T-helper 2 cell treated with Interferon-gamma antibody and Interleukin-4, amounts not matched to agents 100 ng/mL and 5 ng/mL, for 36 hours (primary cell): ENCODE results near the gene WDR27. TPM values are rescaled to one million over a fixed set of nuclear protein-coding genes. Genes with fewer than 3 reads are reported as not detected.
"Not testable (repeated sequence)": the region's sequence is repeated elsewhere in the genome, so short reads cannot be mapped to it uniquely, and the experiment has no call there.

ENCODE experiments used
- intact Hi-C: fragments of 100-400 bp; cut with micrococcal nuclease; formaldehyde crosslinking; loops from one replicate; pipeline ENCODE4 v1.15.1; 2023
- total RNA-seq: library from RNA; stranded (reverse); gene quantifications from 2 replicates; pipeline ENCODE4 v1.2.3, GENCODE V29; 2022

Gene WDR27
- total RNA-seq, 1 donor from 2014 or later: 22.8 TPM

- intact Hi-C loops: no loop called here
Measured at GRCh38 chr6:169665289-169665688, 36.5 kb downstream of the WDR27 start.

- intact Hi-C loops: no loop called here
Measured at GRCh38 chr6:169664227-169664626, 37.6 kb downstream of the WDR27 start.

- intact Hi-C loops: no loop called here
Measured at GRCh38 chr6:169663468-169663867, 38.4 kb downstream of the WDR27 start.

GRCh38 chr6:169661391-169661756, 40.5 kb downstream of the WDR27 start:
- intact Hi-C loops: no loop called here

GRCh38 chr6:169660751-169661390, 41.0 kb downstream of the WDR27 start:
- intact Hi-C loops: no loop called here

- intact Hi-C loops: loop anchor here (10.0 kb wide), 2 partner anchors 125 to 445 kb away; no protein-coding TSS in a partner anchor
Measured at GRCh38 chr6:169659820-169660610, 41.8 kb downstream of the WDR27 start.

- intact Hi-C loops: loop anchor here (10.0 kb wide), 2 partner anchors 122 to 442 kb away; no protein-coding TSS in a partner anchor
Measured at GRCh38 chr6:169657284-169657610, 44.6 kb downstream of the WDR27 start.

GRCh38 chr6:169656546-169657283, 45.1 kb downstream of the WDR27 start:
- intact Hi-C loops: loop anchor here (10.0 kb wide), 2 partner anchors 122 to 442 kb away; no protein-coding TSS in a partner anchor

- intact Hi-C loops: loop anchor here (1.0 to 10.0 kb wide), 5 partner anchors 48 to 759 kb away; partner anchors contain the start of genes C6orf120 and WDR27
Measured at GRCh38 chr6:169654598-169655391, 47.0 kb downstream of the WDR27 start.

- intact Hi-C loops: loop anchor here (1.0 to 10.0 kb wide), 5 partner anchors 49 to 758 kb away; partner anchors contain the start of genes C6orf120 and WDR27
Measured at GRCh38 chr6:169653691-169654090, 48.1 kb downstream of the WDR27 start.

- intact Hi-C loops: loop anchor here (10.0 kb wide), 2 partner anchors 118 to 438 kb away; no protein-coding TSS in a partner anchor
Measured at GRCh38 chr6:169652896-169653295, 48.9 kb downstream of the WDR27 start.

- intact Hi-C loops: loop anchor here (10.0 kb wide), 2 partner anchors 117 to 437 kb away; no protein-coding TSS in a partner anchor
Measured at GRCh38 chr6:169651498-169651897, 50.3 kb downstream of the WDR27 start.

GRCh38 chr6:169650959-169651292, 50.9 kb downstream of the WDR27 start:
- intact Hi-C loops: loop anchor here (10.0 kb wide), 2 partner anchors 116 to 436 kb away; no protein-coding TSS in a partner anchor

GRCh38 chr6:169650241-169650958, 51.4 kb downstream of the WDR27 start:
- intact Hi-C loops: loop anchor here (10.0 kb wide), 2 partner anchors 116 to 436 kb away; no protein-coding TSS in a partner anchor

- intact Hi-C loops: no loop called here
Measured at GRCh38 chr6:169648617-169649016, 53.2 kb downstream of the WDR27 start.

- intact Hi-C loops: no loop called here
Measured at GRCh38 chr6:169648092-169648491, 53.7 kb downstream of the WDR27 start.

GRCh38 chr6:169647637-169648036, 54.2 kb downstream of the WDR27 start:
- intact Hi-C loops: no loop called here

GRCh38 chr6:169646906-169647567, 54.8 kb downstream of the WDR27 start:
- intact Hi-C loops: no loop called here

- intact Hi-C loops: not testable (repeated sequence)
Measured at GRCh38 chr6:169645459-169645858, 56.4 kb downstream of the WDR27 start.

- intact Hi-C loops: no loop called here
Measured at GRCh38 chr6:169643521-169643920, 58.3 kb downstream of the WDR27 start.
